Measurements from ENCODE around the gene HSPA1A. TPM values are rescaled to one million over a fixed set of nuclear protein-coding genes. Genes with fewer than 3 reads are reported as not detected.
"Not testable (repeated sequence)": the region's sequence is repeated elsewhere in the genome, so short reads cannot be mapped to it uniquely, and the experiment has no call there.

The HSPA1A gene
- polyA plus RNA-seq, 1 donor from 2014 or later, result 49.5 TPM

DNA sequence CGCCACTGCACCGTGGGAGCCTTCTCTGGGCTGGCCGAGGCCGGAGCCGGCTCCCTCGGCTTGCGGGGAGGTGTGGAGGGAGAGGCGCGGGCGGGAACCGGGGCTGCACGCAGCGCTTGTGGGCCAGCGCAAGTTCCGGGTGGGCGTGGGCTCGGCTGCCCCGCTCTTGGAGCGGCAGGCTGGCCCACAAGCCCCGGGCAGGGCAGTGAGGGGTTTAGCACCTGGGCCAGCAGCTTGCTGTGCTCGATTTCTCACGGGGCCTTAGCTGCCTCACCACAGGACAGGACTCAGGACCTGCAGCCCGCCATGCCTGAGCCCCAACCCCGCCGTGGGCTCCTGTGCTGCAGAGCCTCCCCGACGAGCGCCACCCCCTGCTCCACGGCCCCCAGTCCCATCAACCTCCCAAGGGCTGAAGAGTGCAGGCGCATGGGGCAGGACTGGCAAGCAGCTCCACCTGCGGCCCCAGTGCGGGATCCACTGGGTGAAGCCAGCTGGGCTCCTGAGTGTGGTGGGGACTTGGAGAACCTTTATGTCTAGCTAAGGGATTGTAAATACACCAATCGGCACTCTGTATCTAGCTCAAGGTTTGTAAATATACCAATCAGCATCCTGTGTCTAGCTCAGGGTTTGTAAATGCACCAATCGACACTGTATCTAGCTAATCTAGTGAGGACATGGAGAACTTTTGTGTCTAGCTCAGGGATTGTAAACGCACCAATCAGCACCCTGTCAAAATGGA lies 36.8 kb downstream of the HSPA1A start:
- not testable (repeated sequence) for H3K4me1 Mint-ChIP-seq, H3K9me3 Mint-ChIP-seq, H3K27me3 Mint-ChIP-seq, H3K36me3 Mint-ChIP-seq, H3K4me3 Mint-ChIP-seq, H3K27ac Mint-ChIP-seq

DNA sequence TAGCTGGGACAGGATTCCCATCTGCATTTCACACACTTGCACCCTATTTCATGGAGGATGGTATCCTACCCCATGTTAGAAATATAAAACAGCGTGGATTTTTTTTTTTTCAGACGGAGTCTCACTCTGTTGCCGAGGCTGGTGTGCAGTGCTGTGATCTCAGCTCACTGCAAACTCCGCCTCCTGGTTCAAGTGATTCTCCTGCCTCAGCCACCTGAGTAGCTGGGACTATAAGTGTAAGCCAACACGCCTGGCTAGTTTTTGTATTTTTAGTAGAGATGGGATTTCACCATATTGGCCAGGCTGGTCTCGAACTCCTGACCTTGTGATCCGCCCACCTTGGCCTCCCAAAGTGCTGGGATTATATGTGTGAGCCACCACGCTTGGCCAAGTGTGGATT lies 42.4 kb downstream of the HSPA1A start:
- H3K36me3 Mint-ChIP-seq, H3K4me3 Mint-ChIP-seq, H3K27ac Mint-ChIP-seq, H3K27me3 Mint-ChIP-seq, H3K9me3 Mint-ChIP-seq: not testable (repeated sequence)
- H3K4me1 Mint-ChIP-seq, result peaks cover 6 to 13% (median 6%) of the 10 kb centered on the region in 3 donors

GRCh38 chr6:31858707-31859106 lies 43.4 kb downstream of the HSPA1A start:
- H3K27ac Mint-ChIP-seq, result no peak overlapping the region
- H3K4me1 Mint-ChIP-seq, result peaks cover 10 to 16% (median 11%) of the 10 kb centered on the region in 3 donors
- peaks cover 5% of the 10 kb centered on the region for H3K36me3 Mint-ChIP-seq
- H3K27me3 Mint-ChIP-seq, result no peaks in the 10 kb centered on the region
- no peaks in the 10 kb centered on the region for H3K9me3 Mint-ChIP-seq
- peak overlapping the region in 1 of 4 donors; percentile 50 for H3K4me3 Mint-ChIP-seq

- peak overlapping the region in 2 of 4 donors; percentile 49 to 71 for H3K4me3 Mint-ChIP-seq
- H3K27me3 Mint-ChIP-seq, result no peaks in the 10 kb centered on the region
- peaks cover 5% of the 10 kb centered on the region for H3K36me3 Mint-ChIP-seq
- H3K4me1 Mint-ChIP-seq, result peaks cover 13 to 17% (median 14%) of the 10 kb centered on the region in 3 donors
- peak overlapping the region in 2 of 3 donors; percentile 40 to 68 for H3K27ac Mint-ChIP-seq
- H3K9me3 Mint-ChIP-seq, result no peaks in the 10 kb centered on the region
Measured at GRCh38 chr6:31859923-31860322, 44.6 kb downstream of the HSPA1A start.

DNA sequence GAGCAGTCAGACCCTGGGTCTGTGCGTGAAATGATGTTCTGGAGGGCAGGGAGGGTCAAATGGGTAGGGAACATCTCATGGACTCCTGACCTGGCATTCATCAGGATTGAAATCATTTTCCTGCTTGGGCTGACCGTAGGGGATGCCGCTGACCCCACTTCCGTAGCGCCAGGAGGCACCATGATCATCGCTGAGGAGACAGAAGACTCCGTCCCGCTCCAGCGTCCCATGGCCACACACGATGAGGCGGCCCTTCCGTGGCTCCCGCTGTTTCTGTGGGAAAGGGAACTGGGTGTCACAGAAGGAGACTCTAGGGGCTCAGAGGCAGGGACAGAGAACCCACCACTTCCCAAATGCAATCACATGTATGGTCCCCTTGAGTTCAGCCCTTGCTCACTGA lies 45.0 kb downstream of the HSPA1A start:
- Mint-ChIP-seq H3K27ac (peak overlapping the region in 2 of 3 donors; percentile 40 to 68), H3K27me3 (no peaks in the 10 kb centered on the region), H3K36me3 (peaks cover 5% of the 10 kb centered on the region), H3K4me3 (peak overlapping the region in 2 of 4 donors; percentile 49 to 71), H3K9me3 (no peaks in the 10 kb centered on the region), H3K4me1 (peaks cover 13 to 17% (median 14%) of the 10 kb centered on the region in 3 donors)

GRCh38 chr6:31861150-31861549 lies 45.8 kb downstream of the HSPA1A start:
- peaks cover 13 to 17% (median 14%) of the 10 kb centered on the region in 3 donors for H3K4me1 Mint-ChIP-seq
- peak overlapping the region in 2 of 4 donors; percentile 85 to 95 for H3K4me3 Mint-ChIP-seq
- peaks cover 5% of the 10 kb centered on the region for H3K36me3 Mint-ChIP-seq
- no peaks in the 10 kb centered on the region for H3K9me3 Mint-ChIP-seq
- peak overlapping the region in 1 of 3 donors; percentile 85 for H3K27ac Mint-ChIP-seq
- no peaks in the 10 kb centered on the region for H3K27me3 Mint-ChIP-seq

DNA sequence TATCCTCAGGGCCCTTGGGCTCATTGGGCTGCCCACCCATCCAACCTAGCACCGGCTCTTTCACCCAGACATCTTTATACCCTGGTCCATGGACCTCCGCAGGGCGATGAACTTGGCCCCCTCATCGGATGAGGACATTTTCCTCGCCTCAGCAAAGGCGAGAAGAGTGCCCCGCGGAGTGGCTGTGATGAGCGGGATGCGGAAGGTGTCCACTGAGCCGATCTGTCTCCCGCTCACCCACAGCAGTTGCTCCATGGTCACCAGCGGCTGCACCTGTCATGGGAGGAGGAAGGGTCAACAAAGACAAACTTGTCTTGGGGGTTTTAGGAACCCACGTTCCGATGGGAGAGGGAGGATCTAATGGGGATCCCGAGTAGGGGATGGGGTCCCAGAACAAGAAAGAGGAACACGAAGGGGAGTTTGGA lies 46.6 kb downstream of the HSPA1A start:
- Mint-ChIP-seq H3K9me3 (no peaks in the 10 kb centered on the region), H3K36me3 (peaks cover 5% of the 10 kb centered on the region), H3K4me1 (peaks cover 13 to 17% (median 14%) of the 10 kb centered on the region in 3 donors), H3K27me3 (no peaks in the 10 kb centered on the region), H3K4me3 (peak overlapping the region; percentile 85 to 98 (median 95)), H3K27ac (peak overlapping the region; percentile 85 to 97 (median 96))

- Mint-ChIP-seq H3K27me3 (no peaks in the 10 kb centered on the region), H3K36me3 (peaks cover 5% of the 10 kb centered on the region), H3K4me3 (peak within 1 kb of the TSS; percentile 85 to 98 (median 95)), H3K4me1 (peaks cover 13 to 17% (median 14%) of the 10 kb centered on the region in 3 donors), H3K9me3 (no peaks in the 10 kb centered on the region), H3K27ac (peak within 1 kb of the TSS; percentile 85 to 97 (median 96))
Measured at GRCh38 chr6:31862344-31863235, 47.2 kb downstream of the HSPA1A start, which contains the start of gene NEU1. TSS of gene NEU1 (minus strand) at chr6:31862821. CDS start at chr6:31862776, 45 bp downstream.

GRCh38 chr6:31864123-31864562 lies 48.8 kb downstream of the HSPA1A start:
- peaks cover 13 to 17% (median 14%) of the 10 kb centered on the region in 3 donors for H3K4me1 Mint-ChIP-seq
- not testable (repeated sequence) for H3K9me3 Mint-ChIP-seq, H3K27me3 Mint-ChIP-seq, H3K36me3 Mint-ChIP-seq
- H3K4me3 Mint-ChIP-seq, result peak overlapping the region; percentile 85 to 98 (median 95)
- peak overlapping the region; percentile 85 to 97 (median 96) for H3K27ac Mint-ChIP-seq

DNA sequence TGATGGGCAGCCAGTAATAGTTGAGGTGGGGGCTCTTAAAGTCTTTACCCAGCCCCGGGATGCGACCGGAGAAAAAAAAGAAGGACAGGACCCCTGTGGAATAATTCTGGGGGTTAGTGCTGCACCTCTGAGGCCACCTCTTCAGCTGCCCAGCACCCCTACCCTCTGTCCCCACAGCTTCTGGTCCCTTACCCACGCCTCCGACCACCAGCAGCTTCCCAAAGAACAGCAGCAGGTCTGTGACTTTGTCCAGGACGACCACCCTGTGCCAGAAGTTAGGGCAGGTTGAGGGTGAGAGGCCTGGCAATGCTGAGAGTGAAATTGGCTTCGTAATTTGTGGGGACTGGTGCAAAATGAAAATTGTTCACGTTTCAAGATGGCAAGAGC lies 49.5 kb downstream of the HSPA1A start:
- peaks cover 13 to 17% (median 14%) of the 10 kb centered on the region in 3 donors for H3K4me1 Mint-ChIP-seq
- H3K36me3 Mint-ChIP-seq, result peaks cover 2% of the 10 kb centered on the region
- no peaks in the 10 kb centered on the region for H3K9me3 Mint-ChIP-seq
- no peaks in the 10 kb centered on the region for H3K27me3 Mint-ChIP-seq
- H3K4me3 Mint-ChIP-seq, result no peak overlapping the region
- no peak overlapping the region for H3K27ac Mint-ChIP-seq

DNA sequence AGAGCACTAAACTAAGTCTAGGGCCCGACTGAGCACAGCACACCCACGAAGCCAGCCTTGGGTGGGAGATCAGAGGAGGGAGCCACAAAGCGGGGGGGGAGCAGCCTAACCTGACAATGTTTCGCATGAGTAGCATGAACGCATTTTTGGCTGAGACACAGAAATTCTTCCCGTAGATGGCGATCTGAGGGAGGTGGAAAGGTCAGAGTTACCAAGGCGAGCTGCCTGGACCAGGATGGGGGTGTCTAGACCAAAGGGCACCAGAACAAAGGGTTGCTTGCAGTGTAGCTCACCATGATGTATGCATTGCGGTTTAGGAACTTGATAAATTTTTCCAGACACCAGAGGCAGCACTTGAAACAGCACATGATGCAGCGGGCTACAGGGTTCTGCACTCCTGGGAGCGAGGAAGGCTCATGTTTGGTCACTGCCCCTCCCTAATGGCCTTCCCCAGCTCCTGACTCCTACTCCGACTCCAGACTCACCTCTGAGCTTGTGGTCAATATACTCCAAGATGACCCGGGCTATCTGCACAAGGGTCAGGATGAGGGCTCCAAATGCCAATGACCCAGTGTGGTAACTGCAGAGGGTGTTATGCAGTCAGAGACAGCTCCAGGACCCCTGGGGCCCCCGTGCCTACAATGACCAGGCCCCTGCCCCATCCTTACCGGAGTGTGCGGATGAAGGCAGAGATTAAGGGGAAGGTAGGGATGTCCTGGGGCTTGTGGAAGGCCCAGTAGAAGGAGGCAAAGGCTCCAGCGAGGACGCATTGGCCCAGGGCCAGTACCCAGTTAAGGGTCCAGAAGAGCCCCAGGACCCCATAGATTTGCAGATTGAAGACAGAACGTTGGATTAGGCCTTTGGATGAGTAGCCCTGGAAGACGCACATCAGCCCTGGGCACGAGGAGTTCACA lies 50.1 kb downstream of the HSPA1A start:
- Mint-ChIP-seq H3K4me3 (no peak overlapping the region), H3K9me3 (no peaks in the 10 kb centered on the region), H3K27ac (peak overlapping the region in 1 of 3 donors; percentile 31)

More for the DNA sequence above, 50.1 kb downstream of the HSPA1A start:
- no peaks in the 10 kb centered on the region for H3K27me3 Mint-ChIP-seq
- peaks cover 13 to 17% (median 14%) of the 10 kb centered on the region in 3 donors for H3K4me1 Mint-ChIP-seq
- H3K36me3 Mint-ChIP-seq, result no peaks in the 10 kb centered on the region
